ENCODE measurements around the gene ZNRF1.

Gene ZNRF1

GRCh38 chr16:75024182-75024581 is 25.4 kb downstream of the ZNRF1 start:
- TF ChIP-seq SNAI2 (CRISPR knock-in tag; IDR thresholded peaks at IDR 0.05) (no peak), ZC3H10 (CRISPR knock-in tag; IDR thresholded peaks at IDR 0.05) (no peak), ZFP3 (CRISPR knock-in tag; IDR thresholded peaks at IDR 0.05) (no peak), PATZ1 (CRISPR knock-in tag; IDR thresholded peaks at IDR 0.05; ENCODE audit: borderline replicate concordance) (no peak), ZFP30 (CRISPR knock-in tag; IDR thresholded peaks at IDR 0.05) (no peak)
- TF ChIP-seq, protein P1, sequence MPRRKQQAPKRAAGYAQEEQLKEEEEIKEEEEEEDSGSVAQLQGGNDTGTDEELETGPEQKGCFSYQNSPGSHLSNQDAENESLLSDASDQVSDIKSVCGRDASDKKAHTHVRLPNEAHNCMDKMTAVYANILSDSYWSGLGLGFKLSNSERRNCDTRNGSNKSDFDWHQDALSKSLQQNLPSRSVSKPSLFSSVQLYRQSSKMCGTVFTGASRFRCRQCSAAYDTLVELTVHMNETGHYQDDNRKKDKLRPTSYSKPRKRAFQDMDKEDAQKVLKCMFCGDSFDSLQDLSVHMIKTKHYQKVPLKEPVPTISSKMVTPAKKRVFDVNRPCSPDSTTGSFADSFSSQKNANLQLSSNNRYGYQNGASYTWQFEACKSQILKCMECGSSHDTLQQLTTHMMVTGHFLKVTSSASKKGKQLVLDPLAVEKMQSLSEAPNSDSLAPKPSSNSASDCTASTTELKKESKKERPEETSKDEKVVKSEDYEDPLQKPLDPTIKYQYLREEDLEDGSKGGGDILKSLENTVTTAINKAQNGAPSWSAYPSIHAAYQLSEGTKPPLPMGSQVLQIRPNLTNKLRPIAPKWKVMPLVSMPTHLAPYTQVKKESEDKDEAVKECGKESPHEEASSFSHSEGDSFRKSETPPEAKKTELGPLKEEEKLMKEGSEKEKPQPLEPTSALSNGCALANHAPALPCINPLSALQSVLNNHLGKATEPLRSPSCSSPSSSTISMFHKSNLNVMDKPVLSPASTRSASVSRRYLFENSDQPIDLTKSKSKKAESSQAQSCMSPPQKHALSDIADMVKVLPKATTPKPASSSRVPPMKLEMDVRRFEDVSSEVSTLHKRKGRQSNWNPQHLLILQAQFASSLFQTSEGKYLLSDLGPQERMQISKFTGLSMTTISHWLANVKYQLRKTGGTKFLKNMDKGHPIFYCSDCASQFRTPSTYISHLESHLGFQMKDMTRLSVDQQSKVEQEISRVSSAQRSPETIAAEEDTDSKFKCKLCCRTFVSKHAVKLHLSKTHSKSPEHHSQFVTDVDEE (CRISPR knock-in tag; IDR thresholded peaks at IDR 0.05) = no peak
- no peak for ATAC-seq

DNA sequence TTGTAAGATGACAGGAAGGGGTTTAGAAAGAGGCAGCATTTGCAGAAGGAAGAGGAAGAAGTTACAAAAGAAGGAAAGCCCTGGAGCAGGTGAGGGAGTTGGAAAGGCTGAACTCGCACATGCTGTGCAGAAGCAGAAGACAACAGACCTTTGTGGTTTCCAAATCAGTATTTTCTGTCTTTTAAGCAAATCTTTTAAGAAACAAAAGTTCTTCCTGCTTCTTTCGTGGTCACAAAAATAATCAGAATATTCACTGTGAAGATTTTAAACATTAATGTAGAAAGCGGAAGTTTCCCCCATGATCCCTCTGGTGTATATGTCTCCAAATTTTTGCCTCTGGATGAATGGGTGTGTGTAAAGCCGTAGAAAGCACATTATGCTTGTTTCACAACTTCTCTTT is 25.8 kb downstream of the ZNRF1 start:
- TF ChIP-seq TCF4 (CRISPR knock-in tag; IDR thresholded peaks at IDR 0.05; ENCODE audit: borderline replicate concordance) (no peak), ZNF70 (CRISPR knock-in tag; IDR thresholded peaks at IDR 0.05) (no peak)
- ATAC-seq = no peak

- TF ChIP-seq ARNTL (CRISPR knock-in tag; IDR thresholded peaks at IDR 0.05; ENCODE audit: borderline replicate concordance, low read depth) (no peak), SNAI2 (CRISPR knock-in tag; IDR thresholded peaks at IDR 0.05) (no peak), ZNF70 (CRISPR knock-in tag; IDR thresholded peaks at IDR 0.05) (no peak), ZFP3 (CRISPR knock-in tag; IDR thresholded peaks at IDR 0.05) (no peak), OSR1 (CRISPR knock-in tag; IDR thresholded peaks at IDR 0.05) (no peak), PATZ1 (CRISPR knock-in tag; IDR thresholded peaks at IDR 0.05; ENCODE audit: borderline replicate concordance) (no peak), ZFP30 (CRISPR knock-in tag; IDR thresholded peaks at IDR 0.05) (no peak), GLIS3 (CRISPR knock-in tag; IDR thresholded peaks at IDR 0.05) (no peak), ESRRG (CRISPR knock-in tag; IDR thresholded peaks at IDR 0.05) (no peak), TOX (CRISPR knock-in tag; IDR thresholded peaks at IDR 0.05; ENCODE audit: borderline replicate concordance) (no peak), ZNF565 (CRISPR knock-in tag; conservative IDR thresholded peaks at IDR 0.05; ENCODE audit: low read depth) (no peak), ISL1 (CRISPR knock-in tag; IDR thresholded peaks at IDR 0.05) (no peak), TCF4 (CRISPR knock-in tag; IDR thresholded peaks at IDR 0.05; ENCODE audit: borderline replicate concordance) (no peak), ZNF8 (CRISPR knock-in tag; IDR thresholded peaks at IDR 0.05) (no peak), PPARA (CRISPR knock-in tag; IDR thresholded peaks at IDR 0.05; ENCODE audit: borderline replicate concordance) (no peak), CREB5 (CRISPR knock-in tag; IDR thresholded peaks at IDR 0.05; ENCODE audit: low read depth) (no peak), RARB (CRISPR knock-in tag; IDR thresholded peaks at IDR 0.05) (no peak), CSDC2 (CRISPR knock-in tag; IDR thresholded peaks at IDR 0.05) (no peak)
- TF ChIP-seq, protein P2, sequence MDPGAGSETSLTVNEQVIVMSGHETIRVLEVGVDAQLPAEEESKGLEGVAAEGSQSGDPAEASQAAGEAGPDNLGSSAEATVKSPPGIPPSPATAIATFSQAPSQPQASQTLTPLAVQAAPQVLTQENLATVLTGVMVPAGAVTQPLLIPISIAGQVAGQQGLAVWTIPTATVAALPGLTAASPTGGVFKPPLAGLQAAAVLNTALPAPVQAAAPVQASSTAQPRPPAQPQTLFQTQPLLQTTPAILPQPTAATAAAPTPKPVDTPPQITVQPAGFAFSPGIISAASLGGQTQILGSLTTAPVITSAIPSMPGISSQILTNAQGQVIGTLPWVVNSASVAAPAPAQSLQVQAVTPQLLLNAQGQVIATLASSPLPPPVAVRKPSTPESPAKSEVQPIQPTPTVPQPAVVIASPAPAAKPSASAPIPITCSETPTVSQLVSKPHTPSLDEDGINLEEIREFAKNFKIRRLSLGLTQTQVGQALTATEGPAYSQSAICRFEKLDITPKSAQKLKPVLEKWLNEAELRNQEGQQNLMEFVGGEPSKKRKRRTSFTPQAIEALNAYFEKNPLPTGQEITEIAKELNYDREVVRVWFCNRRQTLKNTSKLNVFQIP (CRISPR knock-in tag; IDR thresholded peaks at IDR 0.05; ENCODE audit: borderline replicate concordance, low read depth) = no peak
- TF ChIP-seq, protein P1 (CRISPR knock-in tag; IDR thresholded peaks at IDR 0.05) = no peak
- peak; percentile 57; the same call in 2 of the 3 replicates for ATAC-seq
Measured at GRCh38 chr16:75025761-75026160, 26.9 kb downstream of the ZNRF1 start.

DNA sequence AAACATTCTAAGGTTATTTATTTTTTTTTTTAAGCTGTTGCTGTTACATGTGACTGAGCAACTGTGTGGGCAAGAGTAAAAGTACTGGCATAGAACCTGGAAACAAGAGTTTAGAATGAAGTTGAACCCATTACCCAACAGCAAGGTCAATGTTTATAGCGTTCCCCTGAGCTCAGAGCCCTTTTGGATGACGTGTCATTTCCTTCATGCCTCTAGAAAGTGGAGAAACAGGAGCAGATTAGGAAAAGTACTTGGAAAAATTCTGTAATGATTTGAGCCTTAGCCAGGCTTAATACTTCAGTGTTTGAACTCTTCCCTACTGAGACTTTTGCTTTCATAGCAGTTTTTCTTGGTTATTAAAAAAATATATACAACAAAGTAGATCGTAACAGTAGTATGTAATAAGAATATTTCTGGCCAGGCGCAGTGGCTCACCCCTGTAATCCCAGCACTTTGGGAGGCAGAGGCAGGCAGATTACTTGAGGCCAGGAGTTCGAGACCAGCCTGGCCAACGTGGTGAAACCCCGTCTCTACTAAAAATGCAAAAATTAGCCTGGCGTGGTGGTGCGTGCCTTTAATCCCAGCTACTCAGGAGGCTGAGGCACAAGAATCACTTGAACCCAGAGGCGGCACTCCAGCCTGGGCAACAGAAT is 27.5 kb downstream of the ZNRF1 start:
- peak; percentile 19; the same call in 1 of the 3 replicates for ATAC-seq

All from SK-N-SH treated with all-trans-retinoic acid at 6 μM for 48 hours (cell line).